HEK293 (cell line): Measurements from ENCODE around the gene LDLR.

Experiments
- BCL11A ChIP-seq: fragments of 450-650 bp; formaldehyde crosslinking; IDR thresholded peaks from 2 replicates; pipeline ENCODE4 v1.5.1; 2016; ENCODE audit warnings: low read depth, missing biosample characterization, missing genetic modification characterization
- GLIS1 ChIP-seq: fragments of 450-650 bp; formaldehyde crosslinking; IDR thresholded peaks from 2 replicates; pipeline ENCODE4 v1.5.1; 2016; ENCODE audit warnings: missing biosample characterization, missing genetic modification characterization
- INSM2 ChIP-seq: fragments of 450-650 bp; formaldehyde crosslinking; IDR thresholded peaks from 2 replicates; pipeline ENCODE4 v1.5.1; 2016; ENCODE audit warnings: missing biosample characterization, missing genetic modification characterization
- MEIS1 ChIP-seq: sonication (generic); formaldehyde crosslinking; IDR thresholded peaks from 2 replicates; pipeline ENCODE4 v1.8.1; 2022; ENCODE audit warnings: missing genetic modification reagents, mild to moderate bottlenecking, borderline replicate concordance
- SP7 ChIP-seq: fragments of 450-650 bp; formaldehyde crosslinking; IDR thresholded peaks from 2 replicates; pipeline ENCODE4 v1.5.1; 2016; ENCODE audit warnings: missing biosample characterization, missing genetic modification characterization
- YY2 ChIP-seq: fragments of 450-650 bp; formaldehyde crosslinking; IDR thresholded peaks from 2 replicates; pipeline ENCODE4 v1.5.1; 2016; ENCODE audit warnings: missing biosample characterization, missing genetic modification characterization
- ZBTB10 ChIP-seq: fragments of 450-650 bp; formaldehyde crosslinking; IDR thresholded peaks from 2 replicates; pipeline ENCODE4 v1.5.1; 2016; ENCODE audit warnings: missing biosample characterization, missing genetic modification characterization
- ZBTB20 ChIP-seq: fragments of 450-650 bp; formaldehyde crosslinking; IDR thresholded peaks from 2 replicates; pipeline ENCODE4 v1.5.1; 2016; ENCODE audit warnings: missing biosample characterization, missing genetic modification characterization
- ZBTB21 ChIP-seq: fragments of 450-650 bp; formaldehyde crosslinking; IDR thresholded peaks from 2 replicates; pipeline ENCODE4 v1.5.1; 2017; ENCODE audit warnings: missing biosample characterization, missing genetic modification characterization
- ZBTB26 ChIP-seq: fragments of 450-650 bp; formaldehyde crosslinking; optimal IDR thresholded peaks from 2 replicates; pipeline ENCODE3; 2016; ENCODE audit warnings: missing biosample characterization, mild to moderate bottlenecking, missing genetic modification characterization
- ZBTB48 ChIP-seq: fragments of 450-650 bp; formaldehyde crosslinking; IDR thresholded peaks from 2 replicates; pipeline ENCODE4 v1.5.1; 2016; ENCODE audit warnings: missing biosample characterization, missing genetic modification characterization
- ZBTB7A ChIP-seq: fragments of 450-650 bp; formaldehyde crosslinking; IDR thresholded peaks from 2 replicates; pipeline ENCODE4 v1.5.1; 2016; ENCODE audit warnings: low read depth, missing biosample characterization, missing genetic modification characterization
- ZFP37 ChIP-seq: fragments of 450-650 bp; formaldehyde crosslinking; IDR thresholded peaks from 2 replicates; pipeline ENCODE4 v1.5.1; 2016; ENCODE audit warnings: missing biosample characterization, missing genetic modification characterization
- ZNF16 ChIP-seq: fragments of 450-650 bp; formaldehyde crosslinking; IDR thresholded peaks from 2 replicates; pipeline ENCODE4 v1.5.1; 2016; ENCODE audit warnings: low read depth, missing biosample characterization, missing genetic modification characterization
- ZNF362 ChIP-seq: fragments of 450-650 bp; formaldehyde crosslinking; IDR thresholded peaks from 2 replicates; pipeline ENCODE4 v1.5.1; 2016; ENCODE audit warnings: missing biosample characterization, missing genetic modification characterization
- ZNF449 ChIP-seq: fragments of 450-650 bp; formaldehyde crosslinking; IDR thresholded peaks from 2 replicates; pipeline ENCODE4 v1.5.1; 2017; ENCODE audit warnings: missing biosample characterization, mild to moderate bottlenecking, missing genetic modification characterization, moderate library complexity
- ZNF560 ChIP-seq: fragments of 450-650 bp; formaldehyde crosslinking; IDR thresholded peaks from 2 replicates; pipeline ENCODE4 v1.5.1; 2017; ENCODE audit warnings: missing biosample characterization, missing genetic modification characterization, borderline replicate concordance
- ZNF645 ChIP-seq: fragments of 450-650 bp; formaldehyde crosslinking; IDR thresholded peaks from 2 replicates; pipeline ENCODE4; 2016; ENCODE audit warnings: missing biosample characterization, missing genetic modification characterization
- ZNF660 ChIP-seq: fragments of 450-650 bp; IDR thresholded peaks from 2 replicates; pipeline ENCODE4 v1.5.1; 2018; ENCODE audit warnings: missing biosample characterization, mild to moderate bottlenecking, missing genetic modification characterization
- ZNF677 ChIP-seq: fragments of 450-650 bp; IDR thresholded peaks from 2 replicates; pipeline ENCODE4 v1.5.0; 2018; ENCODE audit warnings: missing biosample characterization, mild to moderate bottlenecking, missing genetic modification characterization, moderate library complexity
- ZNF692 ChIP-seq: fragments of 450-650 bp; formaldehyde crosslinking; IDR thresholded peaks from 2 replicates; pipeline ENCODE4 v1.5.1; 2016; ENCODE audit warnings: missing biosample characterization, missing genetic modification characterization
- ZNF830 ChIP-seq: fragments of 450-650 bp; IDR thresholded peaks from 2 replicates; pipeline ENCODE4 v1.5.0; 2018; ENCODE audit warnings: missing biosample characterization, missing genetic modification characterization, low read depth, mild to moderate bottlenecking, moderate library complexity
- ZSCAN18 ChIP-seq: fragments of 450-650 bp; formaldehyde crosslinking; IDR thresholded peaks from 2 replicates; pipeline ENCODE4 v1.5.1; 2016; ENCODE audit warnings: missing biosample characterization, missing genetic modification characterization

LDLR gene

GRCh38 chr19:11142528-11143171 is 53.4 kb downstream of the LDLR start (continued):
- peak; percentile 95 for TF ChIP-seq ZNF692
- no peak for TF ChIP-seq ZNF830 (tag by site-specific recombination)
- TF ChIP-seq YY2 (tag by site-specific recombination) = no peak
- peak; percentile 24 for TF ChIP-seq ZBTB26
- TF ChIP-seq ZSCAN18 (tag by site-specific recombination) = 0 out of 2 replicates have a peak, but pooled peaks have one; percentile 29
- no peak for TF ChIP-seq ZNF362 (tag by site-specific recombination)
- TF ChIP-seq INSM2 (tag by site-specific recombination) = no peak
- peak; percentile 57; the same call in 1 of the 2 replicates for TF ChIP-seq ZBTB20 (tag by site-specific recombination)
- TF ChIP-seq ZNF645 (tag by site-specific recombination) = 0 out of 2 replicates have a peak, but pooled peaks have one; percentile 17
- peak; percentile 55 for TF ChIP-seq ZNF660 (tag by site-specific recombination)
- 0 out of 2 replicates have a peak, but pooled peaks have one; percentile 48 for TF ChIP-seq ZBTB7A (tag by site-specific recombination)
- TF ChIP-seq ZBTB21 (tag by site-specific recombination) = 0 out of 2 replicates have a peak, but pooled peaks have one; percentile 20
- TF ChIP-seq ZNF449 = 0 out of 2 replicates have a peak, but pooled peaks have one; percentile 38
- TF ChIP-seq ZFP37 (tag by site-specific recombination) = 0 out of 2 replicates have a peak, but pooled peaks have one; percentile 69
- TF ChIP-seq SP7 (tag by site-specific recombination) = peak; percentile 32; the same call in 1 of the 2 replicates
- TF ChIP-seq ZBTB10 (tag by site-specific recombination) = peak; percentile 77; the same call in 1 of the 2 replicates
- no peak for TF ChIP-seq ZNF16
- TF ChIP-seq GLIS1 (tag by site-specific recombination) = peak; percentile 96
- 0 out of 2 replicates have a peak, but pooled peaks have one; percentile 76 for TF ChIP-seq ZBTB48 (tag by site-specific recombination)
- no peak for TF ChIP-seq MEIS1
- TF ChIP-seq ZNF560 (tag by site-specific recombination) = no peak
- no peak for TF ChIP-seq ZNF677 (tag by site-specific recombination)
- TF ChIP-seq BCL11A (tag by site-specific recombination) = 0 out of 2 replicates have a peak, but pooled peaks have one; percentile 14
